Right lobe of liver (tissue), 4 donors: ENCODE results near the gene SRPK1.

Experiments used
- POLR2A ChIP-seq: fragments of 450-650 bp; IDR thresholded peaks from one replicate; pipeline ENCODE4 v1.6.1; 2017; ENCODE audit warnings: antibody characterized with exemption, mild to moderate bottlenecking
- TF ChIP-seq, protein P1 (sequence below), 4 donors: fragments of 200-600 bp in 3 of 4; fragments of 450-650 bp in 1 of 4; IDR thresholded peaks; one replicate each; pipeline versions ENCODE4 v1.5.1 to v1.8.0; 2016 to 2022; ENCODE audit warnings: antibody characterized with exemption in 4 of 4, mild to moderate bottlenecking in 2 of 4
- donor health status: DM: no; HTN: no; CAD: no.
- donor health status: DM: no; HTN: no; CAD: no.
- donor health status: DM: no; HTN: yes; CAD: no.

- TF ChIP-seq, protein P1, sequence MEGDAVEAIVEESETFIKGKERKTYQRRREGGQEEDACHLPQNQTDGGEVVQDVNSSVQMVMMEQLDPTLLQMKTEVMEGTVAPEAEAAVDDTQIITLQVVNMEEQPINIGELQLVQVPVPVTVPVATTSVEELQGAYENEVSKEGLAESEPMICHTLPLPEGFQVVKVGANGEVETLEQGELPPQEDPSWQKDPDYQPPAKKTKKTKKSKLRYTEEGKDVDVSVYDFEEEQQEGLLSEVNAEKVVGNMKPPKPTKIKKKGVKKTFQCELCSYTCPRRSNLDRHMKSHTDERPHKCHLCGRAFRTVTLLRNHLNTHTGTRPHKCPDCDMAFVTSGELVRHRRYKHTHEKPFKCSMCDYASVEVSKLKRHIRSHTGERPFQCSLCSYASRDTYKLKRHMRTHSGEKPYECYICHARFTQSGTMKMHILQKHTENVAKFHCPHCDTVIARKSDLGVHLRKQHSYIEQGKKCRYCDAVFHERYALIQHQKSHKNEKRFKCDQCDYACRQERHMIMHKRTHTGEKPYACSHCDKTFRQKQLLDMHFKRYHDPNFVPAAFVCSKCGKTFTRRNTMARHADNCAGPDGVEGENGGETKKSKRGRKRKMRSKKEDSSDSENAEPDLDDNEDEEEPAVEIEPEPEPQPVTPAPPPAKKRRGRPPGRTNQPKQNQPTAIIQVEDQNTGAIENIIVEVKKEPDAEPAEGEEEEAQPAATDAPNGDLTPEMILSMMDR (IDR thresholded peaks at IDR 0.05), result no peak
- no peak for TF ChIP-seq POLR2A
Observed at GRCh38 chr6:35945650-35946025, 24.7 kb upstream of the SRPK1 start.
